Cortex of kidney (tissue), 1 donor: ENCODE data around the gene SETBP1.
"Not testable (repeated sequence)": the region's sequence is repeated elsewhere in the genome, so short reads cannot be mapped to it uniquely, and the experiment has no call there.

Experiments used
- DNase-seq: peaks from one replicate; lab custom pipeline; 2025; lab: John Stamatoyannopoulos, UW

SETBP1 gene

GRCh38 chr18:44704135-44704789 lies 23.6 kb downstream of the SETBP1 start:
- DNase-seq, result no peak

GRCh38 chr18:44705075-44705675 lies 24.5 kb downstream of the SETBP1 start:
- DNase-seq, result no peak

GRCh38 chr18:44708451-44709083 lies 27.9 kb downstream of the SETBP1 start:
- no peak for DNase-seq

- DNase-seq, result no peak
These were observed 28.8 kb downstream of the SETBP1 start for GRCh38 chr18:44709307-44710126.

- DNase-seq, result no peak
These were observed 30.2 kb downstream of the SETBP1 start for GRCh38 chr18:44710931-44711330.

GRCh38 chr18:44712025-44712424 lies 31.3 kb downstream of the SETBP1 start:
- no peak for DNase-seq

- no peak for DNase-seq
These were observed 32.7 kb downstream of the SETBP1 start for GRCh38 chr18:44713435-44713834.

GRCh38 chr18:44714376-44714775 lies 33.7 kb downstream of the SETBP1 start:
- no peak for DNase-seq

- no peak for DNase-seq
These were observed 34.6 kb downstream of the SETBP1 start for GRCh38 chr18:44715245-44715644.

- no peak for DNase-seq
These were observed 35.2 kb downstream of the SETBP1 start for GRCh38 chr18:44715842-44716241.

GRCh38 chr18:44716697-44717163 lies 36.0 kb downstream of the SETBP1 start:
- DNase-seq, result no peak

GRCh38 chr18:44719519-44720060 lies 38.9 kb downstream of the SETBP1 start:
- DNase-seq, result no peak

GRCh38 chr18:44721748-44722147 lies 41.1 kb downstream of the SETBP1 start:
- not testable (repeated sequence) for DNase-seq

GRCh38 chr18:44723411-44723810 lies 42.7 kb downstream of the SETBP1 start:
- no peak for DNase-seq

GRCh38 chr18:44724105-44724778 lies 43.6 kb downstream of the SETBP1 start:
- no peak for DNase-seq

GRCh38 chr18:44725300-44726058 lies 44.8 kb downstream of the SETBP1 start:
- no peak for DNase-seq

GRCh38 chr18:44726059-44726421 lies 45.4 kb downstream of the SETBP1 start:
- no peak for DNase-seq

- DNase-seq, result no peak
These were observed 46.6 kb downstream of the SETBP1 start for GRCh38 chr18:44727291-44727690.

- no peak for DNase-seq
These were observed 49.0 kb downstream of the SETBP1 start for GRCh38 chr18:44729631-44730101.

GRCh38 chr18:44730803-44731529 lies 50.3 kb downstream of the SETBP1 start:
- no peak for DNase-seq
